Trophoblast cell (in vitro differentiated cells and primary cell): ENCODE results near the gene BOC.

Experiments used
- DNase-seq, 2 donors: peaks; one replicate each; pipeline ENCODE4 v3.0.0-alpha.2; 2016
- H2AFZ ChIP-seq: 2 replicates; pipeline ENCODE4 v1.6.1; 2013; ENCODE audit warnings: low read length, moderate library complexity, mild to moderate bottlenecking; ENCODE audit not compliant: insufficient read depth, poor library complexity
- H2AK5ac ChIP-seq: 2 replicates; pipeline ENCODE4 v1.6.1; 2013; ENCODE audit warnings: mild to moderate bottlenecking, low read length
- H2BK120ac ChIP-seq: 2 replicates; pipeline ENCODE4 v1.6.1; 2013; ENCODE audit warnings: low read length, mild to moderate bottlenecking, moderate library complexity; ENCODE audit not compliant: insufficient read depth, poor library complexity
- H2BK12ac ChIP-seq: 2 replicates; pipeline ENCODE4 v1.6.1; 2013; ENCODE audit warnings: mild to moderate bottlenecking, low read length, moderate library complexity
- H2BK5ac ChIP-seq: 2 replicates; pipeline ENCODE4 v1.6.1; 2013; ENCODE audit warnings: low read length, low read depth, moderate library complexity, mild to moderate bottlenecking; ENCODE audit not compliant: poor library complexity
- H3K14ac ChIP-seq: 2 replicates; pipeline ENCODE4 v1.6.1; 2013; ENCODE audit warnings: mild to moderate bottlenecking, low read length
- H3K18ac ChIP-seq: 2 replicates; pipeline ENCODE4 v1.6.1; 2013; ENCODE audit warnings: mild to moderate bottlenecking, low read length
- H3K23ac ChIP-seq: 2 replicates; pipeline ENCODE4 v1.6.1; 2013; ENCODE audit warnings: low read length
- H3K27ac ChIP-seq: 2 replicates; pipeline ENCODE4 v1.5.1; 2013; ENCODE audit warnings: low read depth, mild to moderate bottlenecking, inconsistent platforms, low read length, moderate library complexity
- H3K27me3 ChIP-seq: 2 replicates; pipeline ENCODE4 v1.6.1; 2013; ENCODE audit warnings: inconsistent platforms, mild to moderate bottlenecking, low read length, moderate library complexity; ENCODE audit not compliant: insufficient read depth
- H3K36me3 ChIP-seq, 2 experiments: 1 replicate in 1 of 2; 2 replicates in 1 of 2; pipeline ENCODE4 v1.6.1; 2013; ENCODE audit warnings: low read length in 2 of 2, mild to moderate bottlenecking in 2 of 2, moderate library complexity in 1 of 2; ENCODE audit not compliant: insufficient read depth in 2 of 2, control insufficient read depth in 1 of 2
- H3K4ac ChIP-seq: 2 replicates; pipeline ENCODE4 v1.6.1; 2013; ENCODE audit warnings: low read depth, mild to moderate bottlenecking, low read length, moderate library complexity
- H3K4me1 ChIP-seq, 2 experiments: 1 replicate in 1 of 2; 2 replicates in 1 of 2; pipeline ENCODE4 v1.6.1; 2013; ENCODE audit warnings: low read length in 2 of 2, mild to moderate bottlenecking in 2 of 2, moderate library complexity in 1 of 2; ENCODE audit not compliant: insufficient read depth in 2 of 2, control insufficient read depth in 1 of 2
- H3K4me2 ChIP-seq: 2 replicates; pipeline ENCODE4 v1.6.1; 2013; ENCODE audit warnings: inconsistent platforms, mild to moderate bottlenecking, low read length, moderate library complexity
- H3K4me3 ChIP-seq: 2 replicates; pipeline ENCODE4 v1.5.1; 2013; ENCODE audit warnings: mild to moderate bottlenecking, low read depth, low read length, inconsistent platforms
- H3K79me1 ChIP-seq: one replicate; pipeline ENCODE4 v1.6.1; 2013; ENCODE audit warnings: low read length
- H3K79me2 ChIP-seq: 2 replicates; pipeline ENCODE4 v1.6.1; 2013; ENCODE audit warnings: low read length, mild to moderate bottlenecking; ENCODE audit not compliant: control insufficient read depth, insufficient read depth, poor library complexity
- H3K9ac ChIP-seq: 2 replicates; pipeline ENCODE4 v1.6.1; 2013; ENCODE audit warnings: mild to moderate bottlenecking, low read length
- H3K9me3 ChIP-seq: 2 replicates; pipeline ENCODE4 v1.6.1; 2013; ENCODE audit warnings: low read depth, mild to moderate bottlenecking, control low read depth, inconsistent platforms, low read length; ENCODE audit not compliant: insufficient read depth
- H4K12ac ChIP-seq: 2 replicates; pipeline ENCODE4 v1.6.1; 2013; ENCODE audit warnings: low read depth, mild to moderate bottlenecking, low read length, moderate library complexity
- H4K8ac ChIP-seq: 2 replicates; pipeline ENCODE4 v1.6.1; 2013; ENCODE audit warnings: low read depth, mild to moderate bottlenecking, low read length, moderate library complexity
- H4K91ac ChIP-seq: one replicate; pipeline ENCODE4 v1.6.1; 2013; ENCODE audit warnings: low read depth, mild to moderate bottlenecking, low read length, moderate library complexity
- WGBS: extraction: QIAGEN DNeasy Blood & Tissue Kit; methylation state at CpG from one replicate; pipeline ENCODE4 v1.1.7; 2013; ENCODE audit warnings: missing lambda C conversion rate; ENCODE audit not compliant: insufficient read length, insufficient coverage; ENCODE audit errors: extremely low coverage; 5-methylcytosine and 5-hydroxymethylcytosine counted together

Gene BOC

GRCh38 chr3:113234688-113235260 lies 23.4 kb downstream of the BOC start:
- H2BK12ac ChIP-seq: no peak overlapping the region
- no peak overlapping the region for H4K91ac ChIP-seq
- H3K79me1 ChIP-seq: peaks cover 2% of the 10 kb centered on the region
- no peak overlapping the region for H4K12ac ChIP-seq
- no peak overlapping the region for H2BK120ac ChIP-seq
- no peak overlapping the region for H2AFZ ChIP-seq
- no peaks in the 10 kb centered on the region for H3K79me2 ChIP-seq
- no peak overlapping the region for H3K4ac ChIP-seq
- H3K4me3 ChIP-seq: no peak overlapping the region
- no peak overlapping the region for H3K14ac ChIP-seq
- H3K23ac ChIP-seq: no peak overlapping the region
- H2AK5ac ChIP-seq: no peak overlapping the region
- H4K8ac ChIP-seq: no peak overlapping the region
- no peak overlapping the region for H3K4me2 ChIP-seq
- no peak overlapping the region for H3K18ac ChIP-seq
- no peak overlapping the region for H2BK5ac ChIP-seq
- peaks cover 2 to 13% of the 10 kb centered on the region in 2 experiments for H3K4me1 ChIP-seq
- H3K9me3 ChIP-seq: no peaks in the 10 kb centered on the region
- H3K27me3 ChIP-seq: no peaks in the 10 kb centered on the region
- no peak overlapping the region for H3K9ac ChIP-seq
- WGBS: no CpG with 5 or more reads among the region's 6 CpGs
- H3K36me3 ChIP-seq: peaks cover 6 to 15% of the 10 kb centered on the region in 2 experiments
- H3K27ac ChIP-seq: no peak overlapping the region
- DNase-seq: no peak

DNA sequence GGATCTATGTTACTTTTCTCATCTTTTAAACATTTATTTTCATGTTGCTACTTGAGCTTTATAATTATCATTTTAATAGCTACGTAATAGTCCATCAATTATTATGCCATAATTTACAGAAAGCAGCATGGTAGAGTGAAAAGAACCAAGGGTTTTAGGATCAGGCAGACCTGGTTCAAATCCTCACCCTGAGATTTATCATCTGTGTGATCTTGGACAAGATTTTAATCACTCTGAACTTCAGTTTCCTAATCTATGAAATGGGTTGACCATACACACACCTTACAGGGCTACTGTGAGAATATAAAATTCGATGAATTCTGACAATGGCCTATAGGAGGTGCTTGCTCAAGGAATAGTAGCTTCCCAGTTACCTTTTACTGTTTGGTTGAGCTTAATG lies 27.1 kb downstream of the BOC start:
- Histone ChIP-seq H2BK5ac (no peak overlapping the region), H2AFZ (no peak overlapping the region), H4K12ac (no peak overlapping the region), H3K9me3 (no peaks in the 10 kb centered on the region), H3K27ac (no peak overlapping the region), H3K4me3 (no peak overlapping the region), H2AK5ac (no peak overlapping the region), H4K91ac (no peak overlapping the region), H4K8ac (no peak overlapping the region), H3K4me1 (peaks cover 13 to 24% of the 10 kb centered on the region in 2 experiments), H3K36me3 (peaks cover 3 to 13% of the 10 kb centered on the region in 2 experiments), H3K4ac (no peak overlapping the region), H3K27me3 (no peaks in the 10 kb centered on the region), H3K14ac (no peak overlapping the region), H3K23ac (no peak overlapping the region), H3K4me2 (no peak overlapping the region), H3K79me1 (peaks cover 2% of the 10 kb centered on the region), H3K18ac (no peak overlapping the region), H3K9ac (no peak overlapping the region), H2BK120ac (no peak overlapping the region), H2BK12ac (no peak overlapping the region), H3K79me2 (no peaks in the 10 kb centered on the region)
- no peak for DNase-seq
- no CpG with 5 or more reads among the region's 2 CpGs for WGBS

DNA sequence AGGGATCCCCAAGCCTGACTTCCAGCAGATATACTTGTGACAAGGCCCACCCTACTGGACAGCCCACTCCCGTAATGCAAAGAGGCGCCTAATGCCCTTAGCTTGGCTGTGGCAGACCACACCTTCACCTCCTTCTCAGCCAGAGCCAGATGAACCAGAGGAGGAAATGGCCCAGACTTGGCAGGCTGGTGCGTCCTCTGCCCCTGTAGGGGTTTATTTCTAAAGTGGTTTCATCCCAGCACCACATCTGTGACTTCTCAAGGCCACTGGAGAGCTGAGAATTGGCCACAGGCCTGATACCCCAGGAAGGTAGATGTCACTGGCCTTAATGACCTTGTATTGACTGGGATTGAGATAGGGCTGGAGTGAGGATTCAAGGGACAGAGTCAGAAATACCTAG lies 29.5 kb downstream of the BOC start:
- WGBS: no CpG with 5 or more reads among the region's 3 CpGs
- Histone ChIP-seq H2BK120ac (no peak overlapping the region), H3K4me2 (no peak overlapping the region), H3K4me1 (peaks cover 13 to 16% of the 10 kb centered on the region in 2 experiments), H3K18ac (no peak overlapping the region), H3K14ac (no peak overlapping the region), H3K79me2 (no peaks in the 10 kb centered on the region), H2BK12ac (no peak overlapping the region), H3K27me3 (no peaks in the 10 kb centered on the region), H4K12ac (no peak overlapping the region), H2AFZ (no peak overlapping the region), H3K79me1 (no peaks in the 10 kb centered on the region), H4K91ac (no peak overlapping the region), H3K9ac (no peak overlapping the region), H4K8ac (no peak overlapping the region), H3K9me3 (no peaks in the 10 kb centered on the region), H2AK5ac (no peak overlapping the region), H3K4ac (no peak overlapping the region), H3K27ac (no peak overlapping the region), H3K36me3 (peaks cover 3 to 13% of the 10 kb centered on the region in 2 experiments), H3K4me3 (peak overlapping the region; percentile 3), H3K23ac (no peak overlapping the region), H2BK5ac (no peak overlapping the region)
- no peak for DNase-seq

- Histone ChIP-seq H3K27me3 (no peaks in the 10 kb centered on the region), H4K91ac (no peak overlapping the region), H4K8ac (no peak overlapping the region), H3K4me3 (no peak overlapping the region), H3K4ac (no peak overlapping the region), H2BK5ac (no peak overlapping the region), H3K9ac (no peak overlapping the region), H2AK5ac (no peak overlapping the region), H3K79me1 (no peaks in the 10 kb centered on the region), H3K36me3 (peaks cover 3 to 13% of the 10 kb centered on the region in 2 experiments), H3K9me3 (no peaks in the 10 kb centered on the region), H3K14ac (no peak overlapping the region), H2AFZ (no peak overlapping the region), H3K18ac (peak overlapping the region; percentile 50), H3K23ac (no peak overlapping the region), H3K4me2 (no peak overlapping the region), H4K12ac (no peak overlapping the region), H3K79me2 (no peaks in the 10 kb centered on the region), H2BK120ac (no peak overlapping the region), H2BK12ac (no peak overlapping the region), H3K27ac (no peak overlapping the region), H3K4me1 (peaks cover 13 to 16% of the 10 kb centered on the region in 2 experiments)
- 100% methylated on average over 1 of the region's 7 CpGs for WGBS
- DNase-seq: no peak
Measured at GRCh38 chr3:113241292-113242095, 30.1 kb downstream of the BOC start.
